D721Med (cell line): ENCODE measurements around the gene PLD3.

Experiments used
- DNase-seq: peaks from one replicate; pipeline ENCODE4 v3.0.0; 2011; ENCODE audit warnings: low spot score; ENCODE audit not compliant: insufficient read length
- FAIRE-seq: peaks from 2 replicates; lab custom pipeline; 2011; peaks lifted over from hg19 to GRCh38; lab: Jason Lieb, UNC
- CTCF ChIP-seq: IDR thresholded peaks from 2 replicates; pipeline ENCODE4 v1.5.1; 2012; ENCODE audit warnings: mild to moderate bottlenecking, control low read depth; ENCODE audit not compliant: insufficient read depth; ENCODE audit errors: missing control alignments

Gene PLD3

GRCh38 chr19:40414542-40415535, 66.3 kb downstream of the PLD3 start:
- FAIRE-seq (no peak), DNase-seq (no peak)
- no peak for TF ChIP-seq CTCF

- DNase-seq (no peak), FAIRE-seq (no peak)
- TF ChIP-seq CTCF, result no peak
Observed at GRCh38 chr19:40415768-40416167, 67.3 kb downstream of the PLD3 start.

GRCh38 chr19:40416918-40417642, 68.6 kb downstream of the PLD3 start:
- DNase-seq, result no peak
- FAIRE-seq, result no peak
- TF ChIP-seq CTCF, result no peak

GRCh38 chr19:40417643-40417981, 69.1 kb downstream of the PLD3 start:
- TF ChIP-seq CTCF, result no peak
- FAIRE-seq (no peak), DNase-seq (no peak)

- FAIRE-seq, result no peak
- no peak for TF ChIP-seq CTCF
- DNase-seq, result no peak
Observed at GRCh38 chr19:40418040-40418439, 69.5 kb downstream of the PLD3 start.

GRCh38 chr19:40419066-40419612, 70.6 kb downstream of the PLD3 start:
- no peak for TF ChIP-seq CTCF
- FAIRE-seq, result no peak

GRCh38 chr19:40419780-40420179, 71.3 kb downstream of the PLD3 start:
- DNase-seq (no peak), FAIRE-seq (no peak)
- TF ChIP-seq CTCF, result no peak

More at GRCh38 chr19:40419066-40419612, 70.6 kb downstream of the PLD3 start:
- DNase-seq, result no peak
